ENCODE results near the gene FAIM2.
"Not testable (repeated sequence)": the region's sequence is repeated elsewhere in the genome, so short reads cannot be mapped to it uniquely, and the experiment has no call there.

Gene FAIM2

DNA sequence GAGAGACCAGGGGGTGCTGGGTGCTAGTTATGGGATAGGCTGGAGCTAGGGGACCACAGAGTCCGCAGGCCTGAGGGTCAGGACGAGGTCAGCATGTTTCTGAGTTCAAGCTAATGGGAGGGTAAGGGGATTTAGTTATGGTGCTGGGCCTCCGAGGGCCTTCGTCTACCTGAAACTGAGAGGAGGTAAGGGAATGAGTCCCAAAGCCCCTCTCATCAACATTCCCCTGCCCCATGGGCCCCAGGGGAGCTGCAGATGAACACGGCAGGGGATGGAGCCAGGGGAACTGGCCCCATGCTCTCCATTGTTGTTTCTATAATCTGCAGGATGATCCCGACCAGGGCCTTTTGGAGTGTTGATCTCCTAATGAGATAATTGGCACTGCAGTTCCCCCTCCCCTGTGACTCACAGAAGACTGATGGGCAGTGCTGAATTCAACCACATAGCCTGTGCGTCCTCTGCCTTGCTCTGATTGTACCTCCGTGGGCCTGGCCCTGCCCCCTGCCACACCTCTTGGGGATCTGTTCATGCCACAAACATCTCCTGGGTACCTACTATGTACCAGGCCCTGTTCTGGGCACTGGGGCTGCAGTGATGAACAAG is 21.4 kb downstream of the FAIM2 start:
- TF ChIP-seq, protein P1, sequence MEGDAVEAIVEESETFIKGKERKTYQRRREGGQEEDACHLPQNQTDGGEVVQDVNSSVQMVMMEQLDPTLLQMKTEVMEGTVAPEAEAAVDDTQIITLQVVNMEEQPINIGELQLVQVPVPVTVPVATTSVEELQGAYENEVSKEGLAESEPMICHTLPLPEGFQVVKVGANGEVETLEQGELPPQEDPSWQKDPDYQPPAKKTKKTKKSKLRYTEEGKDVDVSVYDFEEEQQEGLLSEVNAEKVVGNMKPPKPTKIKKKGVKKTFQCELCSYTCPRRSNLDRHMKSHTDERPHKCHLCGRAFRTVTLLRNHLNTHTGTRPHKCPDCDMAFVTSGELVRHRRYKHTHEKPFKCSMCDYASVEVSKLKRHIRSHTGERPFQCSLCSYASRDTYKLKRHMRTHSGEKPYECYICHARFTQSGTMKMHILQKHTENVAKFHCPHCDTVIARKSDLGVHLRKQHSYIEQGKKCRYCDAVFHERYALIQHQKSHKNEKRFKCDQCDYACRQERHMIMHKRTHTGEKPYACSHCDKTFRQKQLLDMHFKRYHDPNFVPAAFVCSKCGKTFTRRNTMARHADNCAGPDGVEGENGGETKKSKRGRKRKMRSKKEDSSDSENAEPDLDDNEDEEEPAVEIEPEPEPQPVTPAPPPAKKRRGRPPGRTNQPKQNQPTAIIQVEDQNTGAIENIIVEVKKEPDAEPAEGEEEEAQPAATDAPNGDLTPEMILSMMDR (IDR thresholded peaks at IDR 0.05; ENCODE audit: low read depth, low read length): no peak
- in situ Hi-C loops (cut with HindIII; ENCODE audit: low sequenced_read_pairs): no loop called here
- H3K4me3 ChIP-seq (ENCODE audit: low read depth, low read length): no peak overlapping the region
- DNase-seq (ENCODE audit: low read depth, low spot score): no peak

DNA sequence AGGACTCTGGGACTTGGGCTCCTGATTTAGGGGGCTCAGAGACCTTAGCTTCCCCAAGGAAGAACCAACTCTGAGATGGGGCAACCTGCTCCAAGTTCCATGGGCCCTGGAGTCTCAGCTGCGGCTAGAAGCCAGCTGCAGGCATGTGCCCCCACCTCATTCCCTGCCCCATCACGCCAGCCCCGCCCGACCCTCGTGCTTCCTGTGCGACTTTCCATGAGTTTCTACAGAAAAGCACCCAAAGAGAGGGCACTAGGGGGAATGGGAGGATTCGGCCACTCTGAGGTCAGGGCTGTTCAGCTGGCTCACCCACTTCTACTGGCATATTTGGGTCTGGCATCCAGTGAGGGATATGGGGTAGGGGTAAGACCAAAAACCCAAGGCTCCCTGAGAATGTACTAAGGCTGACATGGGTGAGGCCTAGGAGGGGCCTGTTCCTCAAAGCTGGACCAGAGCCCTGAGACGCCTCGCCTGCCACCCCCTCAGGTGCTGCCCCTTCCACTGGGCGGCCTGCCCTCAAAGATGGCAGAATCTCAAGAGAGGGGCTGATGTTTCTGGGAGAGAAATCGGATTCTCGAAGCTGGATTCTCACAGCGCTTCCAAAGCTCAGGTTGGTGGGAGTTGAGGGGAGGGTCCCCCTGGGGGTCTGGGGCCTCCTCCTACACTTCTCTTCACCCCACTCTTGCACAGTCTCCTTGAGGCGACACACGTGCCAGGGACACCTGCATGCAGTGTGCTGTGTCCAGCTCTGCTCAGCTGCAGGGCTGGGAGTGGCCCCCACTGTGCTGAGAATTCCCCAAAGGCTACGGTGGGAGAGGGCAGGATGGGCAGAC is 22.1 kb downstream of the FAIM2 start:
- in situ Hi-C loops (cut with HindIII; ENCODE audit: low sequenced_read_pairs): no loop called here
- TF ChIP-seq, protein P1 (IDR thresholded peaks at IDR 0.05; ENCODE audit: low read depth, low read length): no peak
- no peak for DNase-seq (ENCODE audit: low read depth, low spot score)

DNA sequence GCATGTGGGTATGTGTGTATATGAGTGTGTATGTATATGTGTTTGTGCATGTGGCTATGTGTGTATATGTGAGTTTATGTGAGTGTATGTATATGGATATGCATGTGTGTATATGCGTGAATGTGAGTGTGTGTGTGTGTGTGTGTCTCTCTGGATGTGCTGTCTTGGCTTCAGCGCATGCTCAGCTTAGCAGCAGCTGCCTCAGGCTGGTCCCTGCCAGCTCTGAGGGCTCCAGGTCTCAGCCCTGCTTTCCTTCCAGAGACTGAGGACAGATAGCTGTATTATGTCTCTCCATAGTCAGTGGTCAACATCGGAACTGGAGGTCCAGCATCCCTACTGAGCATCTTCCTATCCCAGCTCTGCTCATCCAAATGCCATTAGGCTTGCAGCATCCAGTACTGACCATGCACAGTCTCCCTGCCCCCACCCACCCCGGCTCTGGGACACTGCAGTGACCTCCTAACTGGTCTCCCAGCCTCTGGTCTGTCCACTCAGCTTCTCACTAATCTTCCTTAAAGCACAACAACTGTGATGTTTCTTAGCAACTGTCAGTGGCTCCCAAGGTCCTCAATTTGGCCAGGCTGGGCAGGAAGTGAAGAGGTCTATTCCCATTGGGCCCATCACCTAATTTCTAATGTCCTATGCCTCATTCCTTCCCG is 22.8 kb downstream of the FAIM2 start:
- no peak overlapping the region for H3K4me3 ChIP-seq (ENCODE audit: low read depth, low read length)
- DNase-seq (ENCODE audit: low read depth, low spot score): no peak
- TF ChIP-seq, protein P1 (IDR thresholded peaks at IDR 0.05; ENCODE audit: low read depth, low read length): no peak
- in situ Hi-C loops (cut with HindIII; ENCODE audit: low sequenced_read_pairs): no loop called here

More for the DNA sequence above, 22.1 kb downstream of the FAIM2 start:
- no peak overlapping the region for H3K4me3 ChIP-seq (ENCODE audit: low read depth, low read length)

DNA sequence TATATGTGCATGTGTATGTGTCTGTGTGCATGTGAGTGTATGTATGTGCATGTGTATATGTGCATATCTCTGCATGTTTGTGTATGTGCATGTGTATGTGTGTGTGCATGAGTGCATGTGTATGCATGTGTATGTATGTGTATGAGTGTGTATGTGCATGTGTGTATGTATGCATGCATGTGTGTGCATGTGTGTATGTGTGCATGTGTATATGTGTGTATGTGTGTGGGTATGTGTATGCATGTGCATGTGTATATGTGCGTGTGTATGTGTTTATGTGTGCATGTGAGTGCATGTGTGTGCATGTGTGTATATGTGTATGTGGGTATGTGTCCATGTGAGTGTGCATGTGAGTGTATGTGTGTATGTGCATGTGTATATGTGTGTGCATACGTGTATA is 24.6 kb downstream of the FAIM2 start:
- in situ Hi-C loops (cut with HindIII; ENCODE audit: low sequenced_read_pairs); DNase-seq (ENCODE audit: low read depth, low spot score); H3K4me3 ChIP-seq (ENCODE audit: low read depth, low read length): not testable (repeated sequence)

GRCh38 chr12:49878021-49878420 is 25.7 kb downstream of the FAIM2 start:
- TF ChIP-seq, protein P1 (IDR thresholded peaks at IDR 0.05; ENCODE audit: low read depth, low read length): no peak
- DNase-seq (ENCODE audit: low read depth, low spot score): no peak
- H3K4me3 ChIP-seq (ENCODE audit: low read depth, low read length): no peak overlapping the region
- in situ Hi-C loops (cut with HindIII; ENCODE audit: low sequenced_read_pairs): no loop called here

- in situ Hi-C loops (cut with HindIII; ENCODE audit: low sequenced_read_pairs): no loop called here
- H3K4me3 ChIP-seq (ENCODE audit: low read depth, low read length): no peak overlapping the region
- TF ChIP-seq, protein P1 (IDR thresholded peaks at IDR 0.05; ENCODE audit: low read depth, low read length): no peak
- no peak for DNase-seq (ENCODE audit: low read depth, low spot score)
These were observed 26.6 kb downstream of the FAIM2 start for GRCh38 chr12:49877066-49877465.

DNA sequence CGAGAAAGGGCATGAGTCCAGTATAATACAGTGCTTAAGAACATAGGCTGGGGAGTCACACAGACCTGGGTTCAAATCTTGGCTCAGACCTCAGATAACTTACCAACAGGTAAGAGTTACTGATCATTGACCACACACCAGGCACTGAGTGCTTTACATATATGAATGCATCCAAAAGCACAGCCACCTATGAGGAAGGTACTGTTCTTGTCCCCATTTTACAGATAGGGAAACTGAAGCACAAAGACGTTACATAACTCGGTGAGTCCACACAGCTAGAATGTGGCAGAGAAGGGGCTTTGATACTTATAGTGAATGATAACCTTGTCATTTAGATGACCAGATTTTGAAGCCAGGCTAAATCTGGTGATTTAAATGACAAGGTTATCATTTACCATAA is 27.6 kb downstream of the FAIM2 start:
- TF ChIP-seq, protein P1 (IDR thresholded peaks at IDR 0.05; ENCODE audit: low read depth, low read length): no peak
- no peak for DNase-seq (ENCODE audit: low read depth, low spot score)
- H3K4me3 ChIP-seq (ENCODE audit: low read depth, low read length): no peak overlapping the region
- in situ Hi-C loops (cut with HindIII; ENCODE audit: low sequenced_read_pairs): no loop called here

Data from astrocyte of the spinal cord (primary cell).